ENCODE data around the gene NDE1. TPM values are rescaled to one million over a fixed set of nuclear protein-coding genes. Genes with fewer than 3 reads are reported as not detected.
A peak's percentile ranks its signal among the peaks of the same experiment; 100 is the strongest.

The NDE1 gene
- total and polyA plus RNA-seq, 2 donors (not counting 1 experiment from before 2014, with no cell fraction given): 23.8 to 24.0 TPM

DNA sequence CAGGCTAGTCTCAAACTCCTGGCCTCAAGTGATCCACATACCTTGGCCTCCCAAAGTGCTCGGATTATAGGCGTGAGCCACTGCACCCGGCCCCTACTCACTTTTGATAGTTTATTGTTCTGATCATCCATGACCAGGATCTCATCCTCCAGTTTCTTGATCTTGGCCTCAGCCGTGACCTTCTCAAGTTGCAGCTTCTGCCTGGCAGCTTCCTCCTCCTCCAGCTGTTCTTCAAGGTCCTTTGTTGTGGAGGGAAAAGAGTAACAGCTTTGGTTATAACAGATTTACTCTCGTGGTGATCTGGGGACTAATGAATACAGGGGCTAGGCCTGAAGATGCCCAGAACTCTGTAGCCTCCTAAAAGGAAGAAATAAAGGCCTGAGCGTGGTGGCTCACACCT, 89.9 kb downstream of the NDE1 start:
- DNase-seq (ENCODE audit: low read depth in 2 of 2): peak in 1 of 2 donors; percentile 3
- Histone ChIP-seq H3K79me2 (ENCODE audit: control insufficient read depth, insufficient read depth, low read length) (no peaks in the 10 kb centered on the region), H4K20me1 (ENCODE audit: control insufficient read depth, extremely low read depth, insufficient read depth, low read length) (no peaks in the 10 kb centered on the region), H2AFZ (ENCODE audit: low read length) (no peak overlapping the region), H3K4me2 (ENCODE audit: extremely low read depth, insufficient read depth, low read length) (no peak overlapping the region), H3K27me3 (ENCODE audit: control insufficient read depth, insufficient read depth, low read length) (no peaks in the 10 kb centered on the region), H3K9ac (ENCODE audit: insufficient read depth, low read length) (no peak overlapping the region), H3K4me1 (ENCODE audit: control insufficient read depth, extremely low read depth, insufficient read depth, low read length) (no peaks in the 10 kb centered on the region), H3K36me3 (ENCODE audit: control insufficient read depth, insufficient read depth, low read length) (no peaks in the 10 kb centered on the region), H3K4me3 (replicated peaks in 1 of 4; ENCODE audit: control extremely low read depth in 1 of 4, insufficient read depth in 1 of 4, low read depth in 3 of 4, low read length in 4 of 4) (no peak overlapping the region), H3K27ac (ENCODE audit: insufficient read depth, low read length) (no peak overlapping the region), H3K9me3 (ENCODE audit: control insufficient read depth, insufficient read depth, low read depth, low read length) (no peaks in the 10 kb centered on the region)
- TF ChIP-seq EZH2 (IDR thresholded peaks at IDR 0.05; ENCODE audit: low read length, missing control alignments): no peak
- TF ChIP-seq, protein P1, sequence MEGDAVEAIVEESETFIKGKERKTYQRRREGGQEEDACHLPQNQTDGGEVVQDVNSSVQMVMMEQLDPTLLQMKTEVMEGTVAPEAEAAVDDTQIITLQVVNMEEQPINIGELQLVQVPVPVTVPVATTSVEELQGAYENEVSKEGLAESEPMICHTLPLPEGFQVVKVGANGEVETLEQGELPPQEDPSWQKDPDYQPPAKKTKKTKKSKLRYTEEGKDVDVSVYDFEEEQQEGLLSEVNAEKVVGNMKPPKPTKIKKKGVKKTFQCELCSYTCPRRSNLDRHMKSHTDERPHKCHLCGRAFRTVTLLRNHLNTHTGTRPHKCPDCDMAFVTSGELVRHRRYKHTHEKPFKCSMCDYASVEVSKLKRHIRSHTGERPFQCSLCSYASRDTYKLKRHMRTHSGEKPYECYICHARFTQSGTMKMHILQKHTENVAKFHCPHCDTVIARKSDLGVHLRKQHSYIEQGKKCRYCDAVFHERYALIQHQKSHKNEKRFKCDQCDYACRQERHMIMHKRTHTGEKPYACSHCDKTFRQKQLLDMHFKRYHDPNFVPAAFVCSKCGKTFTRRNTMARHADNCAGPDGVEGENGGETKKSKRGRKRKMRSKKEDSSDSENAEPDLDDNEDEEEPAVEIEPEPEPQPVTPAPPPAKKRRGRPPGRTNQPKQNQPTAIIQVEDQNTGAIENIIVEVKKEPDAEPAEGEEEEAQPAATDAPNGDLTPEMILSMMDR (conservative IDR thresholded peaks at IDR 0.05 in 1 of 2, IDR thresholded peaks at IDR 0.05 in 1 of 2; ENCODE audit: low read depth in 1 of 2, low read length in 2 of 2): no peak

DNA sequence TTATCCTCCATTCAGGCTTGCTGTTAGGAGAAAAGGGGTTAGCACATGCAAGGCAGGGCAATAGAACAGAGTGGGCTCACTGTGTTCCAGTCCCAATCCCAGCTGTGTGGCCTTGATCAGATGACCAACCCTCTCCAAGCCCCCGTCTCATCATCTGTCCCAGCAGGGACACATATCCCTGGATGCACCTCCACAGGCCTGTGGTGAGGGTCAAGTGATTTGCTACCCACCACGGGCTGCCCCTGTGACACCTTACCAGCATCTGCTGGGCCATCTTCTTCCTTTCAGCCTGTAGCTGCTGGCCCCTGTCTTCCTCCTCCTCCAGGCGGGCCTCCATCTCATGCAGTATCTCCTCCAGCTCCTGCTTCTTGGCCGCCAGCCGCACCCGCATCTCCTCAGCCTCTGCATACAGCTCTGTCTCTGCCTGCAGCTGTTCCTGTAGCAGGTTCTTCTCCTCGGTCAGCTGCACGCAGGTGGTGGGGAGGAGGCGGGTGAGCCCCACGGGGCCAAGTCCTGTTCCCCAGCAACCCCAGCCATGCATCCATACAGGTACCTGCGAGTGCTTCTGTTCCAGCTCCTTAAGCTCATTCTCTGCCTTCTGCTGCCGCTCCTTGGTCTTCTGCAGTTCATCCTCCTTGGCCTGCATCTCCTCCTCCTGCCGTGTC, 91.3 kb downstream of the NDE1 start:
- Histone ChIP-seq H4K20me1 (ENCODE audit: control insufficient read depth, extremely low read depth, insufficient read depth, low read length) (no peaks in the 10 kb centered on the region), H2AFZ (ENCODE audit: low read length) (no peak overlapping the region), H3K36me3 (ENCODE audit: control insufficient read depth, insufficient read depth, low read length) (no peaks in the 10 kb centered on the region), H3K27me3 (ENCODE audit: control insufficient read depth, insufficient read depth, low read length) (no peaks in the 10 kb centered on the region), H3K4me1 (ENCODE audit: control insufficient read depth, extremely low read depth, insufficient read depth, low read length) (no peaks in the 10 kb centered on the region), H3K9ac (ENCODE audit: insufficient read depth, low read length) (no peak overlapping the region), H3K4me2 (ENCODE audit: extremely low read depth, insufficient read depth, low read length) (no peak overlapping the region), H3K79me2 (ENCODE audit: control insufficient read depth, insufficient read depth, low read length) (no peaks in the 10 kb centered on the region), H3K9me3 (ENCODE audit: control insufficient read depth, insufficient read depth, low read depth, low read length) (no peaks in the 10 kb centered on the region), H3K27ac (ENCODE audit: insufficient read depth, low read length) (no peak overlapping the region), H3K4me3 (replicated peaks in 1 of 4; ENCODE audit: control extremely low read depth in 1 of 4, insufficient read depth in 1 of 4, low read depth in 3 of 4, low read length in 4 of 4) (no peak overlapping the region)
- no peak for DNase-seq (ENCODE audit: low read depth in 2 of 2)
- TF ChIP-seq EZH2 (IDR thresholded peaks at IDR 0.05; ENCODE audit: low read length, missing control alignments): no peak
- TF ChIP-seq, protein P1 (conservative IDR thresholded peaks at IDR 0.05 in 1 of 2, IDR thresholded peaks at IDR 0.05 in 1 of 2; ENCODE audit: low read depth in 1 of 2, low read length in 2 of 2): no peak

DNA sequence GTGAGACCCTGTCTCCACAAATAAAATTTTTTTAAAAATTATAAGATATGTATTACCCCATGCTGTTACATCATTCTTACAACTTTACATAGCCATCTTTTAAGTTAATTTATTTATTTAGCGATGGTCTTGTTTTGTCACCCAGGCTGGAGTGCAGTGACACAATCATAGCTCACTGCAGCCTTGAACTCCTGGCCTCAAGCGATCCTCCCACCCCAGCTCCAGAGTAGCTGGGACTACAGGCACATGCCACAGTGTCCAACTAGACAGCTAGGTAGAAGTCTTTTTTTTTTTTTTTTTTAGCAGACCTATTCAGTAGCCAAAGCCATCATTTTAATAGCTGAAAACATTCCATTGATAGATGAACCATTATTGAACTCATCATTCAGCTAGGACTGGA, 92.7 kb downstream of the NDE1 start:
- no peak overlapping the region for H3K4me3 ChIP-seq (replicated peaks in 1 of 4; ENCODE audit: control extremely low read depth in 1 of 4, insufficient read depth in 1 of 4, low read depth in 3 of 4, low read length in 4 of 4)
- no peak overlapping the region for H3K4me2 ChIP-seq (ENCODE audit: extremely low read depth, insufficient read depth, low read length)
- no peaks in the 10 kb centered on the region for H3K9me3 ChIP-seq (ENCODE audit: control insufficient read depth, insufficient read depth, low read depth, low read length)
- DNase-seq (ENCODE audit: low read depth in 2 of 2): no peak
- H3K27ac ChIP-seq (ENCODE audit: insufficient read depth, low read length): no peak overlapping the region
- TF ChIP-seq, protein P1 (conservative IDR thresholded peaks at IDR 0.05 in 1 of 2, IDR thresholded peaks at IDR 0.05 in 1 of 2; ENCODE audit: low read depth in 1 of 2, low read length in 2 of 2): no peak
- TF ChIP-seq EZH2 (IDR thresholded peaks at IDR 0.05; ENCODE audit: low read length, missing control alignments): no peak
- H3K4me1 ChIP-seq (ENCODE audit: control insufficient read depth, extremely low read depth, insufficient read depth, low read length): no peaks in the 10 kb centered on the region
- no peak overlapping the region for H3K9ac ChIP-seq (ENCODE audit: insufficient read depth, low read length)
- H3K36me3 ChIP-seq (ENCODE audit: control insufficient read depth, insufficient read depth, low read length): no peaks in the 10 kb centered on the region
- no peaks in the 10 kb centered on the region for H3K79me2 ChIP-seq (ENCODE audit: control insufficient read depth, insufficient read depth, low read length)
- no peak overlapping the region for H2AFZ ChIP-seq (ENCODE audit: low read length)
- H3K27me3 ChIP-seq (ENCODE audit: control insufficient read depth, insufficient read depth, low read length): no peaks in the 10 kb centered on the region
- H4K20me1 ChIP-seq (ENCODE audit: control insufficient read depth, extremely low read depth, insufficient read depth, low read length): no peaks in the 10 kb centered on the region

All from fibroblast of lung (primary cell).